ENCODE results near the gene PRR14L.
A peak's percentile ranks its signal among the peaks of the same experiment; 100 is the strongest.
"Not testable (repeated sequence)": the region's sequence is repeated elsewhere in the genome, so short reads cannot be mapped to it uniquely, and the experiment has no call there.

PRR14L gene

DNA sequence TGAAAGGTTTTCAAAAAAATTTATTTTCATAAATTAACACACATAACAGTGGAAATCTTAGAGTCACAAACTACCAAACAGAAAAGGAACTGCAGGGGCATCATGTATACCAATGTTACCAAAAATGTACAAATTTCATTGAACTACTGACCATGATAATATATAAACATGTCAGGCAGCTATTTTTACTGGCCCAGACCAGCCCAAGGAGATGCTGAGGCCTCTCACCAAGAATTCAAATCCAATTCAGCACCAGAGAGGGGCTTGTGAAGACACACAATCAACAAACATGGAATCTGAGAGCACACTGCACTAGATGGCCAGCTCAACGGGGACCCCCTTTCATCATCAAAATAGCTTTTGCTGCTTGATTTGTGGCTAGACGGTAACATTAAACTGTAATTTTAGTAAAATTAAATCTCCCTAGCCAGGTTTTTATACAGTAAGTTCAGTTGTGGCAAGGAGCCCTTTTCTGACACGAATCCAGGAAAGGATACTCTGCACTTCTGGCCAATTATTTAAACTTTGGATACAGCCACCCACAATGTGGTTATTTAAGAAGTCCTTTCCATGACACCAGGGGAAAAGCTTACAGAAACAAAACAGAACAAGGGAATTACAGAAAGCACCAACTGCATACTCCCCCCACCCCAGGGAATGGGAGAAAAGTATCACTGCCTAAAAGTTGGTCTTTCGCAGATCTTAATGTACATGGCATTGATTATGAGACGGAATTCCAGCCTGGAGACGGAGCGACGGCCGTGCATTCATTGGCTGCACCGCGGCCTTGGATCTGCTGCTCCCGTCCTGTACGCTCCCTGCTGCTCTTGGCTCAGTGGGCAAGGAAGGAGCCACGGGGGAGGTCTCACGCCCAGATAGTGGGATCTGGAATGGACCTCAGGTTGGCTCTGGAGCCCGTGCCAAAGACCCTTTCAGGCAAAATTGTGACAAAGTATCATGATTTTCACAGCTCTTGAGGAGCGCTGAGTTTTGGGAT lies 68.3 kb downstream of the PRR14L start:
- DNase-seq: no peak

DNA sequence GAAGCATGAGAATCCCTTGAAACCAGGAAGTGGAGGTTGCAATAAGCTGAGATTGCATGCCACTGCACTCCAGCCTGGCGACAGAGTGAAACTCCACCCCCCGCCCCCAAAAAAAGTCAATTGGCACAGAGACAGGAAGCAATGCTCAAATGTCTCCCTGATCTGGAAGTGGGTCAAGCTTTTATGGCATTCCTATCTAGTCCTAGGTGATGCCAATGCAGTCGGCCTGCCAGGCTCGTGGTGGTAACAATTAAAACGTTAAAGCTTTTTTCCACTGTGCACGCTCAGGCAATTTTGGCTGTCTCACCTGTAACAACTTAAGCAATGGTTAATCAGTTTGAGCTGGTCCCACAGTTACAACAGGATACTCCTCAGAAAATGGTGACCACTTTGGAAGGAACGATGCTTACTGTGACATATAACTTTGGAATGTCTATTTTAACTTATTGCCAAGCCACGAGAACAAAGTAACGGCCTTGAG lies 69.0 kb downstream of the PRR14L start:
- DNase-seq: no peak

DNA sequence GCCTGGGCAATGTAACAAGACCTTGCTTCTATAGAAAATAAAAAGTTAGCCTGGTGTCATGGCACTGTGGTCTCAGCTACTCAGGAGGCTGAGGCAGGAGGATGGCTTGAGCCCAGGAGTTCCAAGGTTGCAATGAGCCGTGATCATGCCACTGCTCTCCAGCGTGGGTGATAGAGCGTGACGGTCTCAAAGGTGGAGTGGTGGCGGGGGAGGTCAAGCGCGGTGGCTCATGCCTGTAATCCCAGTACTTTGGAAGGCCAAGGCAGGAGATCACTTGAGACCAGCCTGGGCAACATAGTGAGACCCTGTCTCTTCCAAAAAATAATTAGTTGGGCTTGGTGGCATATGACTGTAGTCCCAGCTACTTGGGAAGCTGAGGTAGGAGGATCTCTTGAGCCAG lies 71.2 kb downstream of the PRR14L start:
- no peak for DNase-seq

DNA sequence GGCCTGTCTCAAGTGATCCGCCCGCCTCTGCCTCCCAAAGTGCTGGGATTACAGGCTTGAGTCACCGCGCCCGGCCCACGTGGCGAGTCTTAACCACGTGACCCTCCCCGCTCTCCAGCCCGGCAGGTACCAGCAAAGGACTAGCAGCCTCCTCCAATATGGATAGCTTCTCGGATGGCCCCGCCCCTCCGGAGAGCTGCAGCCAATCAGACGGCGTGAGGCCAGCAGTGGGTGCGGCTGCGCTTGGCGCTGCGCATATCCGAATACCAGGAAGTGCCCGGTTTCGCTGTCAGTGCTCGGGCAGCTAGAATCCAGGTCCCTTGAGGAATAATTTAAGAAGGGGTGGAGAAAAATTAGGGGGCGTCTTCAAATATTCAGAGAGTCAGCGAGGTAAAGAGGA lies 73.2 kb downstream of the PRR14L start:
- peak; percentile 87 for DNase-seq

DNA sequence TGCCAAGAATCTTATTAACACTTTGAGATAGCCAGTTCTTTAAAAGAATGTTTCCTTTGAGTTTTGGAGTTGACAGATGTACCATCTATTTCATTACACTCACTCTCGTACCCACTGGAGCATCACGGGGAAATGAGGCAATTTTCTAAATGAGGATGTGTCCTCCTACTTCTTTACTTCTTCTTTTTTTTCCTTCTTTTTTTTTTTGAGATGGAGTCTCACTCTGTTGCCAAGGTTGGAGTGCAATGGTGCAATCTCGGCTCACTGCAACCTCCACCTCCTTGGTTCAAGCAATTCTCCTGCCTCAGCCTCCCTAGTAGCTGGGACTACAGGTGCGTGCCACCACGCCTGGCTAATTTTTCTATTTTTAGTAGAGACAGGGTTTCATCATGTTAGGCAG lies 75.7 kb downstream of the PRR14L start:
- not testable (repeated sequence) for DNase-seq

DNA sequence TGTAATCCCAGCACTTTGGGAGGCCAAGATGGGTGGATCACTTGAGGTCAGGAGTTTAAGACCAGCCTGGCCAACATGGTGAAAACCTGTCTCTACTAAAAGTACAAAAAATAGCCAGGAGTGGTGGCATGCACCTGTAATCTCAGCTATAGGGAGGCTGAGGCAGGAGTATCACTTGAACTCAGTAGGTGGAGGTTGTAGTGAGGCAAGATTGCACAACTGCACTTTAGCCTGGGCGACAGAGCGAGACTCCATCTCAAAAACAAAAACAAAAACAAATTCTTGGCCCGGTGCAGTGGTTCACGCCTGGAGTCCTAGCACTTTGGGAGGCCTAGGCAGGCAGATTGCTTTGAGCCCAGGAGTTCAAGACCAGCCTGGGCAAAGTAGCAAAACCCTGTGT lies 81.1 kb downstream of the PRR14L start:
- DNase-seq: not testable (repeated sequence)

DNA sequence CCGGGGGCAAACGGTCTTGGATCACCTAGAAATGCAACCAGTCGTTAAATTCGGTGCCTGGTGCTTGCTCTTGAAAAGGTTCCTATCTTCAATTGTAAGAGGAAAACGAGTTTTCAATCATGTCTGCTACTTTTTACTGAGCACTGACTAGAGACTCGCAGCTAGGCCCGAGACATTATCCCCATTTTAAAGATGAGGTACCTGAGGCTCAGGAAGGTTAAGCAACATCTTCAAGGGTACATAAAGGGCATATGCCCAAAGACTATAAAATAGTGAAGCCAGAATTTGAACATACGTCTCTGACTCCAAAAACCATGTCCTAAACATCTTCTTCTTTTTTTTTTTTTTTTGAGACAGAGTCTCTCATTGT lies 87.3 kb downstream of the PRR14L start:
- DNase-seq: no peak

DNA sequence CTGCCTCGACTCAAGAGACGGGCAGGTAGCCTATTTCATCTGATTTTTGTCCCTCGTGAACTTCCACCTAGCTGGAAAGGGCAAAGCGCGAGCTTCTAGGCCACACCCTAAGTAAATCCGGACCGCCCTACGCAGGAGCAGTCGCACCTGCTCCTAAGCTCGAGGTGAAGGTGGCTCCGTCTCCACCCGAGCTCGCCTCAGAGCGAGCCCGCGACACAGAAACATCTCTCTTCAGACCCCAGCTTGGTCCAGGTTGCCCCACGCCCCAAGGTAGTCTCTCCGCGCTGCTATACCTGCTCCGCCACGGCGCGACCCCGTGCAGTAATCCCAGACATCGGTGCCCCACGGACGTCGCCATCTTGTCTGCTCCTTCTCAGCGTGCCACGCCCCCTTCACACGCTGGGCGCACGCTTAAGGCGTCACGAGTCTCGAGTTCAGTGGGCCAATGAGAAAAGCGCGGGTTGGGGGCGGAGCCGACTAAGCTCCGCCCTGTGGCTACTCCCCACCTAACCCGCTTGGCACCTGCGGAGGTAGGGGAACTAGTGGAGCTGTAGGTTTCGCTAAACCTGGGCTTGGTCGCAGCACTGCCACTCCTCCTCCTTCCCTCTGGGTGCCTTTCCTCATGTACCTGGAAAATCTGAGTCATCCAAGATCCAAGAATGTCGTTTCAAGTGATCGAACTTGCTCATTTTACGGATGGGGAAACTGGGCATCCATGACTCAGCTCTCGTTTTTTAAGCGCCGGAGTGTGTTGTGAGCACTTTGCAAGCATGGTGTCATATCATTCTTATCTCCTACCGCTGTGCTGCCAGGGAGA lies 87.9 kb downstream of the PRR14L start, which contains the start of gene PISD:
PISD (minus strand) TSS at position 365 of the 817 bp plus-strand sequence; CDS start at position 358, 7 bp downstream.
- DNase-seq: peak; percentile 83

DNA sequence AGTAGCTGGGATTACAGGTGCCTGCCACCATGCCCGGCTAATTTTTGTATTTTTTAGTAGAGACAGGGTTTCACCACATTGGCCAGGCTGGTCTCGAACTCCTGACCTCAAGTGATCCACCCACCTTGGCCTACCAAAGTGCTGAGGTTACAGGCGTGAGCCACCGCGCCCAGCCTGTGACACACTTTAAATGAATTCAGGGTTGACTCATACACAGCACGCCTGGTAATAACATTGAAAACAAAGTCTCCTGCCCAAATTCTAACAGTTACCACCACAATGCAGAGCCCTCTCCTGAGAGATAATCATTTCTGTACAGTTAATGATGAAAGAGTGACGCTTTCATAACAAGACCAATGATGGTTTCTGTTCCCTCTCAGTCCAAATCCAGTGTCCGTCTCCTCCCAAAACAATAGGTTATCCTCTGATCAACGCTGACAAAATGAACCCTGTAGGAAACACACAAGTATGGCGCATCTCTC lies 89.0 kb downstream of the PRR14L start:
- peak; percentile 66 for DNase-seq

DNA sequence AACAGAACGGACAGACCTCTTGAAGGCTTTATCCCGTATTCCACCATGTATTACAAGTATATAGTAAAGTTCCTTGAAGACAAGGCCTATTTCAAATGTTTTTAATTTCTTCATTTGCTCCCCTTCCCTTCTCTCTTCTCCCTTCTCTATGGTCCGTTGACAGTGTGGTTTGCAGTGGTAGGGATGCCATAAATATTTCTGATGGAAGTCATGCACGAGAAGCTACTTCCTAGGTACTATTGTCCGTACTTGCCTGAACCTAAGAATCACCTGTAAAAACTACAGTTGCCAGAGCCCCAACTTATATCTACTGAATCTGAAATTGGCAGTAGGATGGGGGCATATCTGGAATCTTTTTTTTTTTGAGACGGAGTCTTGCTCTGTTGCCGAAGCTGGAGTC lies 90.7 kb downstream of the PRR14L start:
- DNase-seq: no peak

DNA sequence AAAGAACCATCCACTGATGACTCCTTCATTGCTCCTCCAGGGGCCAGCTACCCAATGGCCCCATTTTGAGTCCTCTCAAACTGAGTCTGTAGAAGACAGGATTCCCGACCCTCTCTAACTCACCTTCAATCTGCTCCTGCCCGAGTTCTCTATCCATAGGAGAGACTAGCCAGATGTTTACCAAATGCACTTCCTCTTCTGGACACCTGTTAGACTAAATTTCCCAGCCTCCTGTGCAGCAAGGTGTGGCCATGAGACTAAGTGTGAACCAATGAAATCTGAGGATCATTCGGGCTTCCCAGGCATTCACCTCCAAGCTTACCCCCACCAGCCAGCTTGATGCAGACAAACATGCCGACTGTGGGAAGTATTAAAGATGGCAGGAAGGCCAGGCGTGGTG lies 95.5 kb downstream of the PRR14L start:
- no peak for DNase-seq

DNA sequence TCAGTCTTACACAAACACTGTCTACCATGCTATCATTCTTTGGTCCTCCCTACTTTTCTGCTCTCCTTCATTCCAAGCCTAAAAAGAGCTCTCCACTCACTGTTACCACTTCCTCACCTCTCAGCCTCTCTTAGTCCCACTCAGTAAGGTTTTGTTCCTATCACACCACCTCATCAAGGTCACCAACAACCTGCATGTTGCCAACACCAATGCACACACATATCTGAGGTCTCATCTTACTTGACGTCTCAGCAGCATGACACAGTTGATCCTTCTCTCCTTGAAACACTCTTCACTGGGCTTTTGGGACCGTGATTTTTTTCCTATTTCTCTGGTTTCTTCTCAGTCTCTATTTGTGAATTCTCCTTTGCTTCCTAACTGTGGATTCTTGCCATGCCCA lies 96.0 kb downstream of the PRR14L start:
- no peak for DNase-seq

DNA sequence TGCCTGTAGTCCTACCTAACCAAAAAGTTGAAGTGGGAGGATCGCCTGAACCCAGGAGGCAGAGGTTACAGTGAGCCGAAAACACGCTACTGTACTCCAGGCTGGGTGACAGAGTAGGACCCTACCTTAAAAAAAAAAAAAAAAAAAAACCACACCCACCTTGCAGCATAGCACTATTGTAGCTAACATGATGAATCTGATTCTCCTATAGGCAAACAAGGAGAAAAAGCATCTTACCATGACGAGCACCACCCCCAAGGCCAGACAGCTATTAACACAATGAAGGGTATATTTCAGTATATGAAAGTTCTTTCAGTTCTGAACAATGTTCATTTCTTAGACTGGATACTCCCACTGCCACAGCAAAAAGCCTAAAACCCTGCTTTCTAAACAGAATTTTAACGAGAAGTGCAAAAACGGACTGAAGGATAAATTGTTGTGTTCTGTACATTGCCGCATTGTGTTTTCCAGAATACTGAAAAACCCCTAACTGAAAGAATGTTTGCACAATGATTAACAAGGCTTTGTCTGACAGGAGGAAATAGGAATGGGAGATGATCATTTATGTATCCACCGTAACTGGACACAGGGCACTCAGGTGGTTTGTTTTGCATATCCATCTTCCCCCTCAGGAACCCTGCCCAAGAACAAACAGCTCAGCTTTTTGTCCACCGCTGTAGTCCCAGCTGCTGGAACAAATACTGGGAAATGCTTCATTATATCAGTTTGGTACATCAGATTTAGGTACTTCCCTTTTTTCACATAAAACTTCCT lies 96.8 kb downstream of the PRR14L start:
- no peak for DNase-seq

DNA sequence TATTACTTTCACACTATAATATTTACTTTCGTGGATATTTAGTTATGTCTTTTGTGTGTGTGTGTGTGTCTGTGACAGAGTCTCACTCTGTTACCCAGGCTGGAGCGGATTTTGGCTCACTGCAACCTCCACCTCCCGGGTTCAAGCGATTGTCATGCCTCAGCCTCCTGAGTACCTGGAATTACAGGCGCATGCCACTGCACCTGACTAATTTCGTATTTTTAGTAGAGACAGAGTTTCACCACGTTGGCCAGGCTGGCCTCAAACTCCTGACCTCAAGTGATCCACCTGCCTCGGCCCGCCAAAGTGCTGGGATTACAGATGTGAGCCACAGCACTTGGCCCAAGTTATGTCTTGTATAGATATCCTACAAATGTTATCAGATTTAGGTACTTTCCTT lies 97.8 kb downstream of the PRR14L start:
- DNase-seq: no peak

DNA sequence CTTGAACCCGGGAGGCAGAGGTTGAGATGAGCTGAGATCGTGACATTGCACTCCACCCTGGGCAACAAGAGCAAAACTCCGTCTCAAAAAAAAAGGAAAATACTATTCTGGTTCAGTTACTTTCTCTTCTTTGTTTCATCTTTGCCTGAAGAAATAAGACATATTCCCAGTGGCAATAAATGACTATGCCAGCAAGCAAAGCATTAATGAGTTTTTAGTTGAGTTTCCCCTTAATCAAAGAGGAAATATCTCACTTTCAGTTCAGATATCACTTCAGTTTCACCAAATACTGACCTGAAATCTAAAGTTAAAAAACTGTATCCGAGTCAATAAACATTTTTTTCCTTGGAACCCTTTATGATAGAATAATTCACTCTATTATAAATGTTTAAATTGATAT lies 98.3 kb downstream of the PRR14L start:
- DNase-seq: no peak

DNA sequence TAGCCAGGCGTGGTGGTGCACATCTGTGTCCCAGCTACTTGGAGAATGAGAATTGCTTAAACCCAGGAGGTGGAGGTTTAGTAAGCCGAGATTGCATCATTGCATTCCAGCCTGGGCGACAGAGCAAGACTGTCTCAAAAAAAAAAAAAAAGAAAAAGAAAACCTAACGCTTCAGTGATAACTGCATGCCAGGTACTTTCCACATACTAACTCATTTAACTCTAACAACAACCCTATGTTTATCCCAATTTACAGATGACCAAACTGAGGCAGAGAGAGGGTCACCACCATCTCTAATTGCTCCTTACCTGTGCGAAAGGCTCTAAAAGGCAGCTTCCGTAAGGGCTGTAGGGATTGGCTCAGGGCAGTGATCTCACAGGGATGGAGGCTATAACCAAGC lies 99.5 kb downstream of the PRR14L start:
- peak; percentile 56 for DNase-seq

DNA sequence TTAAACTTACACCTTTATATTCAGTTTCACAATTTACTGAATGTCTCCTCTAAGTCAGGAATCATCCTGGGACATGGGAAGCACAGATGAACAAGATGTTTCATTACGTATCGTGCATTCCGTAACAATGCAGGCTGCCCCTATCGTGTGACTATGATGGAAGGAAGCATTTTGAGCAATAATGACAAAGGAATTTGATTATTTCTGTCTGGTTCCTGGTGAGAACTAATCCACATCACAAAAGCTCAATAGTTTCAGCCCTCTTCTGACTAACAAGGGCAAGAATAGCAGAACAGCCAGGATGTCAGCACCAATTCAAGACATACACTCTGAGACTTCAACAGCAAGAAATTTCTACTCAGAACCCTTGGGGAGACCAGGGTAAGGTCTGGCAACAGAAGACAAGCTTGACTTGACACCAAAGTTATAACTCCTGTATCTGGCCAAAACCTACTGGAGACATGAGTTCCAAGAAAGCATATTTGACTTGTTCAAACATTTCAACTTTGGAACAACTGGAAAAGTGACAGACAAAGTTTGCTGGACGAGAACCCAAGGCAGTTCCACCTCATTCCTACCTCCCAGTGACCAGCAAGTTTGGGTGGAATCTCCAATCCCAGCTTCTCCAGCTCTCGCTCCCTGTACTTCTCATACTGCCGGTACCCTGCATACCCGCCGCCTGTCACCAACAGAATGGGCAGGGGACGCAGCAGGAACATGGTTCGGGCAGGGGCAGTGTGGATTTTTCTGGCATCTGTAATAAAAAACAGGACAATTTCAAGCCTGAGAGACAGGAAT lies 102.2 kb downstream of the PRR14L start:
- peak; percentile 10 for DNase-seq

DNA sequence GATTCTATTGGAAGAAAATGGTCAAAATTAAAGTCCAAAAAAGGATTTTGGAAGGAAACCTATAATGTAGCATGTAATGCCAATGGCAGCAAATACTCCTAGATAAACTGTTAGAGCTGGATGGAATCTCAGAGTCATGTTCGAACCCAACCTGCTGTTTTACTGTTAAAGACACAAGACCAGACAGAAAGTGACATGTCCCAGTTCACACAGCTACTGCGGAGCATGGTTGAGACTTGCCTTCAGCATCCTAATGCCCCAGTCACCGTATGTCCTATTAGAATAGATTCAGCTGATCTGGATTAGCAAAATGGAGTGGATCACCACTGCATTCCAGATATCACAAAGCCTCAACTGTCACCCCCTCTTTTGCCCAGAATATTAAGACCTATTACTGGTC lies 102.9 kb downstream of the PRR14L start:
- DNase-seq: no peak

DNA sequence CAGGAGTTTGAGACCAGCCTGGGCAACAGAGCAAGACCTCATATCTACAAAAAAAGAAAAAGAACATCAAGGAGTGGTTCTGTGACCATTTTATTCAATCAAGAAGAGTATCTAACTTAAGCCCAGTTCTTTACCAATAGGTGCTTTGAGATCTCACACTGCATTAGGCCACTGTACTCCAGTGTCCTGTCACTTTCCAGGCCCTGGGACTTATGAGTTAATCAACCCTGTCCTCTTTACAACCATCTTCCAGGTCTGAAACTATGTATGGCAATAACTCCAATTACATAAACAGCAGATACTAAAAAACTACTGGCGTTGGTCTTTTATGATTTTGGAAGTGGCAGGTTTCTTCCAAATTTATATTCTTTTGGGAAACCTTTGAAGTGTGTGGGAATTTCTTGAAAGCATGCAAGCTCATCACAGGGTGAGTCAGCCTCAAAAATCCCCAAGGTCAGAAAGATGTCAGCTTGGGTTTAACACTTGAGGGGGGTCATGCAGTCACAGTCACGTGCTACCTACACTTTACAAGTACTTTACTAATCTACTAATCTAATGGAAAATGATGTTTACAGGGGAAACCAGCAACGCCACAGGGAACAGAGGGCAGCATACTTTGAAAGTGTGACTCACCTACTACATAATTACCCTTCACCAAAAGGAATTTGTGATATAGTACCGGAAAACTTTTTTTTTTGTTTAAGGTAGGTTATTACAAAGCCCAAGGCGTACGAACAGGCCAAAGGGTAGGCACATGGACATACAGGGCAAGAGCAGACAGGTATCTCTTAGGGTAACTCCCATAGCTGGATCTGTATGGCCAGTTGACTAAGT lies 103.5 kb downstream of the PRR14L start:
- DNase-seq: peak; percentile 82

DNA sequence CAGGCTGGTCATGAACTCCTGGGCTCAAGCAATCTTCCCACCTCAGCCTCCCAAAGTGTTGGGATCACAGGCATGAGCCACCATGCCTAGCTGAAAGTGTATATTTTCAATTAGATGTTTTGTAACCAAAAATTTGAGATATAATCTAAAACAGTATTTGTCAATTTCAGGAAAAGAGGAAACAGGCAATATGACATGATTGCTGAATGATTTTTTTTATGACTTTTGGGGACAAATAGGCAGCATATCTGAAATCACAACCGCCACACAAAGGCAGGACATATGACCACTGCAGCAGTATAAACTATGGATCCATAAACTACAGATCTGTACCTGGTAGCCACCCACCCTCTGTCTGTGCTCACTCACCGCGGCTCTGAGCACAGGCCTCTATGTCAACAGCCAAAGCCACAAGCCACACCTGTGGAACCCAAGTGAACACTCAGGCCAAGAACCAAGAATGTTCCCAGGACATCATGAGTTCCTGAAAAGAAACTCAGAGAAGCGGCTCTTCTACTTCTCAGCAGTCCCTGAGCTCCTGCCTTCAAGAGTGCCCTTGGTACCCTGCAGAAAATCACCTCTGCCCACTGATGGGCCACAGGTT lies 110.4 kb downstream of the PRR14L start:
- DNase-seq: no peak
